GM18520 (cell line): ENCODE data around the gene SYT11.
"Not testable (repeated sequence)": the region's sequence is repeated elsewhere in the genome, so short reads cannot be mapped to it uniquely, and the experiment has no call there.

Experiments
- ATAC-seq: cut with Tn5 transposase; IDR thresholded peaks from one replicate; pipeline ENCODE4 v1.9.1; 2021; ENCODE audit not compliant: unreplicated experiment

SYT11 gene

GRCh38 chr1:155896476-155896875, 37.1 kb downstream of the SYT11 start:
- ATAC-seq, result not testable (repeated sequence)

GRCh38 chr1:155897746-155898145, 38.4 kb downstream of the SYT11 start:
- ATAC-seq, result no peak

DNA sequence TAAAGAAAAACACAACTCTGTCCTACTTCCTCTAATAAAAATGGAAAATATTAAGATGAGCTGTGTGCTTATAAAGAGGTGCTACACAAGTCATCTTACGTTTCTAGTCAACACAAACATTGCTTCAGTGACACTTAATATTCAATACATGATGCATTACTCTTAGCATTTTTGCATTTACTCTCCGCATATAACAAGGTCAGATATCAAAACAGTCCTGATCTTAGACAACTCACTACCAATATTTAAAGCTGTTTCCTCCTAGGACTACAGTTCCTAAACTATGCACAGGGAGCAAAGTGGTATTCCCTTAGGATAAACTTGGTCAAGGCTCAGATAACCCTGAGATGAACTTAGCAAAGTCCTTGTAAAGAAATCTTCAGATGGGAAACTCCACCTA, 39.5 kb downstream of the SYT11 start:
- ATAC-seq, result no peak

GRCh38 chr1:155899683-155900082, 40.3 kb downstream of the SYT11 start:
- ATAC-seq, result no peak

GRCh38 chr1:155900161-155900560, 40.8 kb downstream of the SYT11 start:
- ATAC-seq, result no peak

GRCh38 chr1:155904261-155904660, 44.9 kb downstream of the SYT11 start:
- ATAC-seq, result no peak

GRCh38 chr1:155909894-155910293, 50.5 kb downstream of the SYT11 start:
- ATAC-seq, result no peak

GRCh38 chr1:155910621-155911121, 51.3 kb downstream of the SYT11 start:
- ATAC-seq, result no peak

GRCh38 chr1:155911156-155912055, 52.0 kb downstream of the SYT11 start, which contains the start of gene RIT1:
Gene RIT1 (minus strand): TSS chr1:155911349. CDS start chr1:155910761, 588 bp downstream.
- ATAC-seq, result peak; percentile 58

DNA sequence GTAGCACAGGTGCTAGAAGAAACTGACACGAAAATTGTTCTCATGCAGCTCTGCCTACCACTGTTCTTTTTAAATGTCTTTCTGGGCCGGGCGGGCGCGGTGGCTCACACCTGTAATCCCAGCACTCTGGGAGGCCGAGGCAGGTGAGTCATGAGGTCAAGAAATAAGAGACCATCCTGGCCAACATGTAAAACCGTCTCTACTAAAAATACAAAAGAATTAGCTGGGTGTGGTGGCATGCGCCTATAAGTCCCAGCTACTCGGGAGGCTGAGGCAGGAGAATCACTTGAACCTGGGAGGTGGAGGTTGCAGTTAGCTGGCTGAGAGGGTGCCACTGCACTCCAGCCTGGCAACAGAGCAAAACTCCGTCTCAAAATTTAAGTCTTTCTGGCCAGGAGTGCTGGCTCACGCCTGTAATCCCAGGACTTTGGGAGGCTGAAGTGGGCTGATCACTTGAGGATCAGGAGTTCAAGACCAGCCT, 52.7 kb downstream of the SYT11 start:
- ATAC-seq, result no peak

- ATAC-seq, result no peak
Observed at GRCh38 chr1:155913969-155914757, 54.8 kb downstream of the SYT11 start.

GRCh38 chr1:155918660-155919059, 59.3 kb downstream of the SYT11 start:
- no peak for ATAC-seq

DNA sequence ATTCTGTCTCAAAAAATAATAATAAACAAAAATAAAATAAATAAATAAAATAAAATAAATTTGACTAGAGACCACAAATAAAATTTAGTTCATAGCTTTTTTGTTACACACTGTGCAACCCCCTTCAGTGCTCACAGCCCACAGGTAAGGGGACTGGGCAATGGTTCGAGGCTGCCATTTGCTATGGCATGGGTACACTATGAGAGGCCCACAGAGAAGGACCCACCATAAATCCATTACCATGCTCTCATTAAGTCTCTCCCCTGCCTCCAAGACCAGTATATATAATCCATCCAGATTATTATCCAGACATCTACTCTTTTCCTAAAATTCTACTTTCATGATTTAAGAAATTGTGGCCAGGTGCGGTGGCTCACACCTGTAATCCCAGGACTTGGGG, 60.4 kb downstream of the SYT11 start:
- no peak for ATAC-seq

GRCh38 chr1:155920717-155921116, 61.4 kb downstream of the SYT11 start:
- no peak for ATAC-seq

- ATAC-seq, result no peak
Observed at GRCh38 chr1:155925506-155925905, 66.1 kb downstream of the SYT11 start.

DNA sequence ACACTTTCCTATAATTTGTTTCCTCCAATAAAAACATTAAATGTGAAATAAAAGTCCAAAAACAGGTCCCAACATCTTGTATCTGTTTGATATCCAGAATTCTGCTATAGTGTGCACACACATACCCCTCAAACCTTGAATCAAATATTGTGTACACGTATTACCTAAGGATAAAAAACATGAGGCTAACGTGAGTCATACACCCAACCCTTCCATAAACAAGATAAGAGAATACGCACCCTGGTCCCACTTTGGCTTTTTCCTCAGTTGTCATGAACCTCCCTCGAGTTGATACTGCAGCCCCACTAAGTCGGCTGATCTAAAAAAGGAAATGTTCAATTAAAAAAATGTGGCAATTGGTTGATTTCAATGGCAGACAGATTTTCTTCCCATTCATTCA, 69.7 kb downstream of the SYT11 start:
- ATAC-seq, result no peak

DNA sequence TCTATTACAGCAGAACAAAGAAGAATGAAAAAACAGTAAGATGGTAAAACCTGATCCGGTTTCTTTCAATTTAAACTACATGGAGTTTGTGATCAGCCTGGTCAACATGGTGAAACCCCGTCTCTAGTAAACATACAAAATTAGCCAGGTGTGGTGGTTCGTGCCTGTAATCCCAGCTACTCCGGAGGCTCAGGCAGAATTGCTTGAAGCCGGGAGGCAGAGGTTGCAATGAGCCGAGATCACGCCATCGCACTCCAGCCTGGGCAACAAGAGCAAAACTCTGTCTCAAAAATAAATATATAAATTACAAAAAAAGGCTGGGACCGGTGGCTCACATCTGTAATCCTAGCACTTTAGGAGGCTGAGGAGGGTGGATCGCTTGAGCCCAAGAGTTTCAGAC, 71.4 kb downstream of the SYT11 start:
- ATAC-seq, result not testable (repeated sequence)

DNA sequence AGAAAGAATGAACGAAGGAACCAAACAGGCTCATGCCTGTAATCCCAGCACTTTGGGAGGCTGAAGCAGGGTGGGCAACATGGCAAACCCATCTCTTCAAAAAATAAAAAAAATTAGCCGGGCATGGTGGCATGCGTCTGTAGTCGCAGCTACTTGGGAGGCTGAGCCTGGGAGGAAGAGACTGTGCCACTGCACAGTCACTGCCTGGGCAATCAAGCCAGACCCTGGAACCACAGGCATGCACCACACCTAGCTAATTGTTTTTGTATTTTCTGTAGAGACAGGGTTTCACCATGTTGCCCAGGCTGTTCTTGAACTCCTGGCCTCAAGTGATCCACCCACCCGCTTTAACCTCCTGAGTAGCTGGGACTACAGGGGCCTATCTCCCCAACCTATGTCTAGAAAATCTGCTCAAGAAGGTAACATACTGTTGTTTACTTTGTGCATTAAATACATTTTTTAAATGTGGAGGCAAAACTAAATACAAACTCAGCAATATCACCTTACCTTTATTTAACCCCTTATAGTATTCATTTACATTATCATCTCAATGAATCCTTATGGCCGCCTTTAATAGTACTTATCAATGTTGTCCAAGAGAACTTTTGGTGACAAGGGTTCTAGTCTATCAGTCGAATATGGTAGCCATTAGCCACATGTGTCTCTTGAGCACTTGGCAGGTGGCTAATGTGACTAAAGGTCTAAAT, 72.1 kb downstream of the SYT11 start:
- no peak for ATAC-seq

GRCh38 chr1:155932081-155932480, 72.7 kb downstream of the SYT11 start:
- ATAC-seq, result no peak

DNA sequence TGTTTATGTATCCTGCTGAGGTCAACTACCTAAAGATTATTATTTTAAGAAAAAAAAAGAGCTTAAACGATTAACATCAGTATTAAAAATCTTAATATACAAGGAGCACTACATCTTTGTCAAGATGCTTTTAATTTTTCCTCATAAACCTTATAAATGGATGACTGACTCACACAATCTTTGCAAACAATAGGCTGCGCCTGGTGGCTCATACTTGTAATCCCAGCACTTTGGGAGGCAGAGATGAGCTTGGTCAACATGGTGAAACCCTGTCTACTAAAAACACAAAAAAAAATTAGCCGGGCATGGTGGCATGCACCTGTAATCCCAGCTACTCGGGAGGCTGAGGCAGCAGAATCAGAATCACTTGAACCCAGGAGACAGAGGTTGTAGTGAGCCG, 73.1 kb downstream of the SYT11 start:
- ATAC-seq, result no peak

GRCh38 chr1:155933591-155934096, 74.3 kb downstream of the SYT11 start:
- no peak for ATAC-seq
